ENCODE measurements around the gene FOXQ1. TPM values are rescaled to one million over a fixed set of nuclear protein-coding genes. Genes with fewer than 3 reads are reported as not detected.

FOXQ1 gene
- polyA plus RNA-seq, 1 of the 3 experiments (the other 2 are of a cell fraction), result not detected

- WGBS (ENCODE audit: low lambda C conversion rate), result 17% methylated on average over 6 of the region's 6 CpGs
- CTCF ChIA-PET, result no interaction called here
- no peaks in the 10 kb centered on the region for H3K9me2 ChIP-seq
- H3K36me3 ChIP-seq (replicated peaks in 1 of 2; ENCODE audit: control insufficient read depth in 1 of 2, insufficient read depth in 2 of 2, low read length in 1 of 2), result no peaks in the 10 kb centered on the region
- H2AFZ ChIP-seq (ENCODE audit: low read depth), result no peak overlapping the region
- H4K20me1 ChIP-seq (ENCODE audit: insufficient read depth), result no peaks in the 10 kb centered on the region
- no peak overlapping the region for H3K4me3 ChIP-seq (ENCODE audit: low read depth in 2 of 2, low read length in 1 of 2)
- no peak for TF ChIP-seq FOXM1 (IDR thresholded peaks at IDR 0.05; ENCODE audit: low read depth)
- no peak for TF ChIP-seq GABPA (IDR thresholded peaks at IDR 0.05; ENCODE audit: low read depth)
- no peak for TF ChIP-seq TAF1 (IDR thresholded peaks at IDR 0.05; ENCODE audit: borderline replicate concordance, low read depth, low read length)
- no peak for TF ChIP-seq NRF1 (IDR thresholded peaks at IDR 0.05; ENCODE audit: low read depth, low read length)
- TF ChIP-seq FOXJ3 (CRISPR knock-in tag; IDR thresholded peaks at IDR 0.05), result no peak
- DNase-seq, result no peak
- H3K27me3 ChIP-seq (ENCODE audit: insufficient read depth), result peaks cover 5% of the 10 kb centered on the region; the same call in 1 of the 2 replicates
- H3K9me3 ChIP-seq, result no peaks in the 10 kb centered on the region
- no peaks in the 10 kb centered on the region for H3K79me2 ChIP-seq (ENCODE audit: insufficient read depth)
- H3K9ac ChIP-seq, result no peak overlapping the region
- H3F3A ChIP-seq (replicated peaks; ENCODE audit: insufficient read depth), result no peaks in the 10 kb centered on the region
- H3K4me1 ChIP-seq (ENCODE audit: control insufficient read depth in 1 of 2, insufficient read depth in 2 of 2, low read depth in 1 of 2, low read length in 1 of 2), result no peaks in the 10 kb centered on the region
- no peak overlapping the region for H3K27ac ChIP-seq (ENCODE audit: low read depth in 2 of 2, low read length in 1 of 2)
- POLR2A ChIA-PET, result no interaction called here
- H3K4me2 ChIP-seq, result no peak overlapping the region
Observed at GRCh38 chr6:1290086-1290485, 21.8 kb upstream of the FOXQ1 start.

DNA sequence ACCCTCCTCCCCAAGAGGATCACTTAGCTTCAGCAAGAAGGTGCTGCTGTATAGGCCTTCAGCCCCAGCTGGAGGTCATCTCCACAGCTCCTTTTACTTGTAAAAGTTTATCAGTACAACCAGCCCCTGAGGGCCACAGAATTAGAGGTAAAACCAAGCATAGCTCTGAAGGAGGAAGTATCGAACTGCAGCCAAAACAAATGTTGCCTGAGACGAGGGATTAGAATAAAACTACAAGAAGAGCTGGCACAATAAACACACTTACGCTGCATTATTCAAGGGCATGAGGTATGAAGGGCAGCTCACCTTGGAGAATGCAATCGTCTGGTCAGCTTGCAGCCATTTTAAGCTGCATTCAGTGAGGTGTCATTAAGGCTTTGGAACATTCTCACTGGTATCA is 21.1 kb upstream of the FOXQ1 start:
- TF ChIP-seq TEAD4 (IDR thresholded peaks at IDR 0.05; ENCODE audit: borderline replicate concordance, insufficient read depth), result no peak
- no peak for TF ChIP-seq TCF12 (IDR thresholded peaks at IDR 0.05)
- TF ChIP-seq RXRA (IDR thresholded peaks at IDR 0.05; ENCODE audit: borderline replicate concordance, low read depth), result no peak
- TF ChIP-seq YY1 (IDR thresholded peaks at IDR 0.05; ENCODE audit: low read depth), result no peak
- TF ChIP-seq RFX5 (IDR thresholded peaks at IDR 0.05; ENCODE audit: low read length), result no peak
- no peak for TF ChIP-seq FOSL2 (IDR thresholded peaks at IDR 0.05; ENCODE audit: borderline replicate concordance, low read depth)
- TF ChIP-seq, protein P1, sequence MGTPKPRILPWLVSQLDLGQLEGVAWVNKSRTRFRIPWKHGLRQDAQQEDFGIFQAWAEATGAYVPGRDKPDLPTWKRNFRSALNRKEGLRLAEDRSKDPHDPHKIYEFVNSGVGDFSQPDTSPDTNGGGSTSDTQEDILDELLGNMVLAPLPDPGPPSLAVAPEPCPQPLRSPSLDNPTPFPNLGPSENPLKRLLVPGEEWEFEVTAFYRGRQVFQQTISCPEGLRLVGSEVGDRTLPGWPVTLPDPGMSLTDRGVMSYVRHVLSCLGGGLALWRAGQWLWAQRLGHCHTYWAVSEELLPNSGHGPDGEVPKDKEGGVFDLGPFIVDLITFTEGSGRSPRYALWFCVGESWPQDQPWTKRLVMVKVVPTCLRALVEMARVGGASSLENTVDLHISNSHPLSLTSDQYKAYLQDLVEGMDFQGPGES (IDR thresholded peaks at IDR 0.05; ENCODE audit: low read depth, low read length), result no peak
- TF ChIP-seq JUND (IDR thresholded peaks at IDR 0.05), result no peak
- no peak for TF ChIP-seq GABPA (IDR thresholded peaks at IDR 0.05; ENCODE audit: low read depth)
- TF ChIP-seq EP300 (IDR thresholded peaks at IDR 0.05; ENCODE audit: borderline replicate concordance in 1 of 2, low read depth in 1 of 2, low read length in 1 of 2), result no peak
- TF ChIP-seq SMC3 (IDR thresholded peaks at IDR 0.05; ENCODE audit: low read depth, low read length), result no peak
- TF ChIP-seq NRF1 (IDR thresholded peaks at IDR 0.05; ENCODE audit: low read depth, low read length), result no peak
- no peak for TF ChIP-seq MEF2A (IDR thresholded peaks at IDR 0.05; ENCODE audit: borderline replicate concordance, low read depth)
- TF ChIP-seq USF2 (IDR thresholded peaks at IDR 0.05; ENCODE audit: borderline replicate concordance, low read depth, low read length), result no peak
- TF ChIP-seq, protein P2, sequence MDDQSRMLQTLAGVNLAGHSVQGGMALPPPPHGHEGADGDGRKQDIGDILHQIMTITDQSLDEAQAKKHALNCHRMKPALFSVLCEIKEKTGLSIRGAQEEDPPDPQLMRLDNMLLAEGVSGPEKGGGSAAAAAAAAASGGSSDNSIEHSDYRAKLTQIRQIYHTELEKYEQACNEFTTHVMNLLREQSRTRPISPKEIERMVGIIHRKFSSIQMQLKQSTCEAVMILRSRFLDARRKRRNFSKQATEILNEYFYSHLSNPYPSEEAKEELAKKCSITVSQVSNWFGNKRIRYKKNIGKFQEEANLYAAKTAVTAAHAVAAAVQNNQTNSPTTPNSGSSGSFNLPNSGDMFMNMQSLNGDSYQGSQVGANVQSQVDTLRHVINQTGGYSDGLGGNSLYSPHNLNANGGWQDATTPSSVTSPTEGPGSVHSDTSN (IDR thresholded peaks at IDR 0.05), result no peak
- no peak for TF ChIP-seq MXI1 (IDR thresholded peaks at IDR 0.05; ENCODE audit: low read depth, low read length)
- TF ChIP-seq ELF1 (IDR thresholded peaks at IDR 0.05), result no peak
- no peak for DNase-seq
- H3K27me3 ChIP-seq (ENCODE audit: insufficient read depth), result peaks cover 10% of the 10 kb centered on the region; the same call in 1 of the 2 replicates
- H3K4me1 ChIP-seq (ENCODE audit: control insufficient read depth in 1 of 2, insufficient read depth in 2 of 2, low read depth in 1 of 2, low read length in 1 of 2), result no peaks in the 10 kb centered on the region
- no peaks in the 10 kb centered on the region for H3K79me2 ChIP-seq (ENCODE audit: insufficient read depth)
- H2AFZ ChIP-seq (ENCODE audit: low read depth), result no peak overlapping the region
- POLR2A ChIA-PET, result no interaction called here
- CTCF ChIA-PET, result no interaction called here
- H3K4me2 ChIP-seq, result no peak overlapping the region
- no peak overlapping the region for H3K27ac ChIP-seq (ENCODE audit: low read depth in 2 of 2, low read length in 1 of 2)
- 0% methylated on average over 4 of the region's 4 CpGs for WGBS (ENCODE audit: low lambda C conversion rate)
- no peaks in the 10 kb centered on the region for H3K9me2 ChIP-seq
- H3K9me3 ChIP-seq, result no peaks in the 10 kb centered on the region
- H3F3A ChIP-seq (replicated peaks; ENCODE audit: insufficient read depth), result no peaks in the 10 kb centered on the region
- H4K20me1 ChIP-seq (ENCODE audit: insufficient read depth), result no peaks in the 10 kb centered on the region
- H3K4me3 ChIP-seq (ENCODE audit: low read depth in 2 of 2, low read length in 1 of 2), result no peak overlapping the region
- H3K9ac ChIP-seq, result no peak overlapping the region
- H3K36me3 ChIP-seq (replicated peaks in 1 of 2; ENCODE audit: control insufficient read depth in 1 of 2, insufficient read depth in 2 of 2, low read length in 1 of 2), result no peaks in the 10 kb centered on the region

Data from SK-N-SH (cell line).